T follicular helper cell (primary cell): Measurements from ENCODE around the gene RPS28.
"Not testable (repeated sequence)": the region's sequence is repeated elsewhere in the genome, so short reads cannot be mapped to it uniquely, and the experiment has no call there.

Source experiments
- DNase-seq: peaks from one replicate; pipeline ENCODE4 v3.0.0-alpha.2; 2020; ENCODE audit warnings: low read depth

RPS28 gene

GRCh38 chr19:8320564-8321066, 681 bp upstream of the RPS28 start:
- DNase-seq = no peak

- DNase-seq = no peak
Measured at GRCh38 chr19:8321986-8322637, 816 bp downstream of the RPS28 start.

GRCh38 chr19:8322638-8322997, 1.3 kb downstream of the RPS28 start:
- no peak for DNase-seq

- DNase-seq = no peak
Measured at GRCh38 chr19:8323781-8324185, 2.5 kb downstream of the RPS28 start.

GRCh38 chr19:8324186-8325050, 3.1 kb downstream of the RPS28 start:
- no peak for DNase-seq

GRCh38 chr19:8325454-8325853, 4.2 kb downstream of the RPS28 start:
- DNase-seq = no peak

- no peak for DNase-seq
Measured at GRCh38 chr19:8329996-8330395, 8.7 kb downstream of the RPS28 start.

- no peak for DNase-seq
Measured at GRCh38 chr19:8331263-8331845, 10.1 kb downstream of the RPS28 start.

- DNase-seq = no peak
Measured at GRCh38 chr19:8332976-8333766, 11.9 kb downstream of the RPS28 start.

GRCh38 chr19:8333767-8334457, 12.6 kb downstream of the RPS28 start:
- DNase-seq = no peak

- no peak for DNase-seq
Measured at GRCh38 chr19:8334458-8335342, 13.4 kb downstream of the RPS28 start.

- DNase-seq = no peak
Measured at GRCh38 chr19:8335343-8336071, 14.2 kb downstream of the RPS28 start.

GRCh38 chr19:8336072-8336569, 14.8 kb downstream of the RPS28 start:
- no peak for DNase-seq

- no peak for DNase-seq
Measured at GRCh38 chr19:8336660-8337059, 15.4 kb downstream of the RPS28 start.

GRCh38 chr19:8337728-8338127, 16.4 kb downstream of the RPS28 start:
- DNase-seq = no peak

GRCh38 chr19:8338835-8339234, 17.5 kb downstream of the RPS28 start:
- DNase-seq = no peak

- DNase-seq = no peak
Measured at GRCh38 chr19:8340341-8341096, 19.2 kb downstream of the RPS28 start.

- not testable (repeated sequence) for DNase-seq
Measured at GRCh38 chr19:8341504-8341903, 20.2 kb downstream of the RPS28 start.

- no peak for DNase-seq
Measured at GRCh38 chr19:8342316-8342683, 21.0 kb downstream of the RPS28 start.
